ENCODE measurements around the gene TMEM131.

- no peak for TF ChIP-seq CTCF (IDR thresholded peaks at IDR 0.05)
- no peak for TF ChIP-seq POLR2AphosphoS5 (IDR thresholded peaks at IDR 0.05)
- TF ChIP-seq EP300 (IDR thresholded peaks at IDR 0.05; ENCODE audit: low read depth), result no peak
Observed at GRCh38 chr2:97739893-97740245, 255.9 kb downstream of the TMEM131 start.

Measured in transverse colon (tissue), 4 donors.